GM19239 (cell line): ENCODE results near the gene TTC23L.
"Not testable (repeated sequence)": the region's sequence is repeated elsewhere in the genome, so short reads cannot be mapped to it uniquely, and the experiment has no call there.

Source experiments
- DNase-seq: peaks from one replicate; pipeline ENCODE4 v3.0.0; 2011; ENCODE audit warnings: low spot score; ENCODE audit not compliant: insufficient read length
- FAIRE-seq: peaks from 2 replicates; lab custom pipeline; 2011; peaks lifted over from hg19 to GRCh38; lab: Jason Lieb, UNC

TTC23L gene, protein sequence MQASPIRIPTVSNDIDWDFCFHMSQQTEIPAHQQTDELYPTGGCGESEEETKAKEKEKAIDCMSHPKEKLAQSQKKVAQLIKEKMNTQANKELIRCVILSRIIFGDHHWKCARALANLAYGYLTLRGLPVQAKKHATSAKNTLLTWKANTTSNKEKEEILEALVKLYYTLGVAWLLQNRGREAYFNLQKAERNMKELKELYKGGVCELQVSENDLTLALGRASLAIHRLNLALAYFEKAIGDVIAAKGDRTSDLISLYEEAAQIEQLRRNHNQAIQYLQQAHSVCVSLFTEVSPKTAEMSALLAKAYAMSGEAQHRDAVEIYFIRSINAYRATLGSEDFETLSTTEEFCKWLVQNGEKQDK

GRCh38 chr5:34838785-34839714, at the start of gene TTC23L:
TSS of gene TTC23L (plus strand) at chr5:34839164. CDS start at chr5:34840672, 1,508 bp downstream.
- peak; percentile 73 for FAIRE-seq
- peak; percentile 76 for DNase-seq

DNA sequence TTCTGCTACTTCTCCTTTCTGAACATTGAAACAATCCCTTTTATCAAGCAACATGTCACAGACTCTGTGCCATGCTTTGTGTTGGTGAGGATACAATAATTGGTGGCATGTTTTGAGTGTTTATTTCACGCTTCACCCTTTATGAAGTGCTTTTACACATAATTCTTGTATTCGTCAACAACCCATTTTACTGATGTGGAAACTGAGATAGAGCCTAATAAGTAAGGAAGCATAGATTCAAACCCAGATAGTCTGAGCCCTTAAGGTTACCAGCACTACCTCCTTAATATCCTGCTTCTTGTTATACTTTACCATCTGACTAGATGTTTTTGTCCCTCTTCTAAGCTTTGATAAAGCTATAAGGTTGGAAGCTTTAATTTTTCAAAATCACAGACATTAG, 49.3 kb upstream of the TTC23L start:
- FAIRE-seq = no peak

GRCh38 chr5:34790069-34790468, 48.9 kb upstream of the TTC23L start:
- DNase-seq (no peak), FAIRE-seq (no peak)

More for the DNA sequence above, 49.3 kb upstream of the TTC23L start:
- DNase-seq = no peak

DNA sequence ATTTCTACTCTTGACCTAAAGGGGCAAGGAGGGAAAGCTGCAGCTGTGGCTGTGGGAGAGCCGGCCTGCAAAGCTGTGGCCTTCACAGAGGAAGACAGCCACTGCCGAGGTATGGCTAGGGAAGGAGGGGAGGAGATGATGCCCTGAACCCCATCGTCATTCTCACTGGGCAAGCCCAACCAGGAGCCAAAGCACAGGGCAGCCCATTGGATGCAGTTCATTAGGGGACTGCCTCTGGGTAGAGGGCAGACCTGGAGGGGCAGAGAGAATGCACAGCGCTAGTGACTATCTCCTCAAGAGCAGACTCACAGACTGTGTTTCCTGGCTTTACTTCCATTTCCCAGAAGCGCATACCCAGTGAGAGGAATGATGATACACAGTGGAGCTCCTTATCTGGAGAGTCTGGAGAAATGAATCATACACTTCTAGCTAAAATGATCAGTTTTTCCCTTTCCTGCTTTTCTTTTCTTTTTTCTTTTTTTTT, 47.2 kb upstream of the TTC23L start:
- FAIRE-seq = no peak
- no peak for DNase-seq

- no peak for FAIRE-seq
These were observed 36.0 kb upstream of the TTC23L start for GRCh38 chr5:34802834-34803563.

GRCh38 chr5:34803974-34804732, 34.8 kb upstream of the TTC23L start:
- DNase-seq (no peak), FAIRE-seq (no peak)

More at GRCh38 chr5:34802834-34803563, 36.0 kb upstream of the TTC23L start:
- no peak for DNase-seq

- DNase-seq = no peak
- no peak for FAIRE-seq
These were observed 34.1 kb upstream of the TTC23L start for GRCh38 chr5:34804913-34805312.

DNA sequence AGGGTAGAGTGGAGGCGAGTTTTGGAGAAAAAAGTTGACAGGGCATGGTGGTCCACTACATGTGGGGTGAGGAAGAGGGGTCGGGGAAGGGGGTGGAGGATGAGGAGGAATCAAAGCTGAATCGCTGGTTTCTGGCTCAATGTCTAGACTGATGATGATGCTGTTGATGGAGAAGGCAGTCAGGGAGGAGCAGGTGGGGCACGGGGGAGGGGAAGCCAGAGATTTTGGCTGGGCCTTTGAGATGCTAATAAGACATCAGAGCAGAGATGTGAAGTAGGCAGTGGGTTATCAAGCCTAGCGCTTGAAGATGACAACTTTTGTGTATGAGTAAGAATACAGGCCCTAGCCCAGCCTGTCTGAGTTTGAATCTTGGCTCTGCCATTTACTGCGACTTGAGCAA, 32.4 kb upstream of the TTC23L start:
- no peak for DNase-seq
- no peak for FAIRE-seq

DNA sequence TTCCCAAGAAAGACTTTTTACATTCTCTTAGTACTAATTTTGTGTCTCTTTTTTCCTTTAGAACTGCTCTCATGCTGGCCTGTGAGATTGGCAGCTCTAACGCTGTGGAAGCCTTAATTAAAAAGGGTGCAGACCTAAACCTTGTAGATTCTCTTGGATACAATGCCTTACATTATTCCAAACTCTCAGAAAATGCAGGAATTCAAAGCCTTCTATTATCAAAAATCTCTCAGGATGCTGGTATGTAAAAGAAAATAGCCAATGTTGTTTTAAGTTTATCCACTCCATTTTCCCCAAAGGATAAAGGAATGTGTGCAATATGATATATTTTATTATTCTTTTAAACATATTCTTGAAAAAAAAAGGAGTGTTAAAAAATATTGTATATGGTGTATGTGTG, 27.3 kb upstream of the TTC23L start:
- FAIRE-seq = no peak
- no peak for DNase-seq

DNA sequence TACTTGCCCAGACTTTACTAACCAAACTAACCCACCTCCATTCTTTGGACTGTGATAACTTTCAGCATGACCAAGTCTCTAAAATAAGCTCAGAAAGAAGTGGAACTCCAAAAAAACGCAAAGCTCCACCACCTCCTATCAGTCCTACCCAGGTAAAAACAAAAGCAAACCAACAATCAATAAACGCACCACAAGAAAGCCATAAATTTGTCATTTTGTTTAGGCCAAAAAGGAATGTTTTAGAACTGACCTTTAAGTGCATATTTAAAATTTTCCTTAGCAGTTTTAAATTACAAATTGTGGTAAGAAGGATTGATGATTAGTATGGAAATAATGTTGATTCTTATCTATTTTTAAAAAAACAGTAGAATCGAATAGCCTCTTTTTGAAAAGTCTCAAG, 25.5 kb upstream of the TTC23L start:
- DNase-seq (no peak), FAIRE-seq (no peak)

GRCh38 chr5:34817558-34818351, 21.2 kb upstream of the TTC23L start:
- no peak for FAIRE-seq
- DNase-seq = no peak

DNA sequence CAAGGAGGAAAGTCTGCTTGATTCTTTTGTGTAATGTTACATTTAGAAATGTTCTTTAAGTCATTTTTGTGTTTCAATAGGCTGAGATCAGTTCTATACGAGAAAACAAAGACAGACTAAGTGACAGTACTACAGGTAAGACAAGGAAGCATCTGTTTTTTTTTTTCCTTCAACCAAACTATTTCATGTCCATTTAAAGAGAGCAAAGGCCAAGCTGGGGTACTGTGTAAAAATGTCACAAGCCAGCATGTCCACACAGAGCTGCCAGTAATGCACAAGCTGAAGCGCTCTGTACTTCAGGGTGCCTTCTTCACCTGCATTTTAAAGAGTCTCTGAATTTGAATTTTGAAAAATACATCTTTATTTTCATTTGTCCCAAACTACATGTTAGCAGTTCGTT, 20.2 kb upstream of the TTC23L start:
- FAIRE-seq = no peak
- no peak for DNase-seq

DNA sequence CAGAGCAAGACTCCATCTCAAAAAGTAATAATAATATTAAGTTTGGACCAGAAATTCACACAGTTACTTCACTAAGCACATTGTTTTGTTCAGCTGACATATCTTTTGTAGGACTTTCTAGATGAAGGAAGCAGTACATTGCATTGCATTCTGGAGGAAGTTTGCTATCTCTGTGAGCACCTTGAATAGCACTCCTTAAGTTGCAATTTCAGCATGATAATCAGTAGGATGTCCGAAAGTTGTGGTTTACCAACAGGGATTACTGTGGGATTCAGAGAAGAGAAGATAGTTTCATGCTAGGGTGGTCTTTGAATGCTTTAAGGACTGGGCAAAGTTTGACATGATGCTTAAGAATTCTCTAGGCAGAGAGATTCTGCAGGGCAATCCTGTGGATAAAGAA, 18.4 kb upstream of the TTC23L start:
- FAIRE-seq (no peak), DNase-seq (no peak)

GRCh38 chr5:34822956-34823715, 15.8 kb upstream of the TTC23L start:
- FAIRE-seq (no peak), DNase-seq (no peak)

- DNase-seq (no peak), FAIRE-seq (no peak)
These were observed 12.6 kb upstream of the TTC23L start for GRCh38 chr5:34826347-34826746.

- FAIRE-seq (no peak), DNase-seq (no peak)
These were observed 11.1 kb upstream of the TTC23L start for GRCh38 chr5:34827588-34828506.

DNA sequence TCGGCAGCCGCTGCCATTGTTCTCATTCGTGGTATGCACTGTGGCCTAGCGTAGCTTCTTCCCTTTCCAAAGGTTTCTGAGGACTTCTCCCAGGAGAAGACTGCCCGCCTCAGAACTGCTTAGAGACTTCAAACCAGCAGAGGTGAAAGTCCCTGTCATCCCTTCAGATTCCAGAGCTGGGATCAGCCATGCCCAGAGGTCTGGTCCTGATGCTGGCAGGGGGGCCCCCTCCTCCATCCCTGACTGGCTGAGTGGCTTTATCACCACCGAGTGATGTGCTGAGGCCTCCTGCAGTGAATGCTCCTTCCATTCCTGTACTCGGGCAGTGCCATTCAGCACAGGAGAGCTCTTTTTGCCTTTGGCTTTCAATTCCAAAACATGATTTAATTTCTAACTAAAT, 8.1 kb upstream of the TTC23L start:
- DNase-seq, FAIRE-seq: not testable (repeated sequence)
